Cardiac septum (tissue), 1 donor: ENCODE measurements around the gene NTN1. TPM values are rescaled to one million over a fixed set of nuclear protein-coding genes. Genes with fewer than 3 reads are reported as not detected.

Experiments
- DNase-seq: peaks from one replicate; pipeline ENCODE4 v3.0.0-alpha.2; 2020; ENCODE audit warnings: low spot score
- intact Hi-C: fragments of 100-400 bp; cut with DNase I; formaldehyde crosslinking; loops from one replicate; pipeline ENCODE4 v1.14.0; 2022
- total RNA-seq: library from RNA; stranded (reverse); fragmentation: NEBNext Ultra II Directional; extraction: Animal tissue kit (Norgen Biotek cat#: 25700); gene quantifications from one replicate; pipeline ENCODE4 v1.2.1, GENCODE V29; 2021
- donor health status: DM: no; HTN: no; CAD: no.

Gene NTN1
- total RNA-seq, 1 donor from 2014 or later: 11.5 TPM

DNA sequence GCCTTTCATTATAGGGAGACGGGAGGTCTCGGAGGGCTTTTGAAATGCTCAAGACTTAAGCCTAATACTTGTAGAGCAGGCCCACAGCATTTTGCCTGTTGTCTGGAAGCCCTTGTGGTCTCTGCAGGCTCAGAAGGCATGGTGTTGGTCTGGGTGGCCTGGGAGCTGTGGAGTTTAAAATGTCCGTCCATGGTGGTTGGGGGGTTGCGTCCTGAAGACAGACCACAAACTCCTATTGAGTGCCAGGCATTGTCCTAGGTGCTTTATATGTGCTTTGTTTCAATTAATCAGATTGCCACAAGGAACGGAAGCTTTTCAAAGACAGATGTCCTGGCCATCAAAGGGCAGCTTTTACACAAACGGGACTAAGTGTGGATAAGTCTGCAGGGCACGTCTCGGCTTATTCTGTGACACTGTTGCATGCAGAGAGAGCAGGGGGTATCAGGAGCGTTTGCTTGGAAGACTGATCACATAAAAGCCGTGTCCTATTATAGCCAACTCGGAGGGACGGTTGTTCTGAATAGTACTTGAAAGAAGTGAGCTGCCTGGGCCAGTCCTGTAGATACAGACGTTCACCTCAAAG lies 7.8 kb downstream of the NTN1 start:
- no peak for DNase-seq
- intact Hi-C loops: no loop called here

DNA sequence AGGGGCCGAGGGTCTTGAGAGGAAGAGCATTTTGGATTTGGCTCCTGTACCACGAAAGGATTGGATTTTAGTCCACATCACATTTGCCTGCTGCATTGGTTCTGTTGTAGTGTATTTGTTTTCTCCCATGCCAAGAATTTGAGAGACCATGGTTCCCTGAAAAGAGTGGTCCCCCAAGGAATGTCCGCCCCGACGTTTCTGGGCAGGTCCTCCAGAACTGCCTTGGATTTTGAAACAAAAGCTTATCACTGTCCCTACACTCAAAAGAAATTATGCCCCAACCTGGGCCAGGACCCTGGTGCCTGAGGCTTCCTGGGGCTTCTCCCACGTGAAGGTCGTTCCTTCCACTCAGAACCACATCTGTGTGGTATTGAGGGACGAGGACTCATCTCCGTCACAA lies 10.8 kb downstream of the NTN1 start:
- intact Hi-C loops: no loop called here
- DNase-seq: no peak

DNA sequence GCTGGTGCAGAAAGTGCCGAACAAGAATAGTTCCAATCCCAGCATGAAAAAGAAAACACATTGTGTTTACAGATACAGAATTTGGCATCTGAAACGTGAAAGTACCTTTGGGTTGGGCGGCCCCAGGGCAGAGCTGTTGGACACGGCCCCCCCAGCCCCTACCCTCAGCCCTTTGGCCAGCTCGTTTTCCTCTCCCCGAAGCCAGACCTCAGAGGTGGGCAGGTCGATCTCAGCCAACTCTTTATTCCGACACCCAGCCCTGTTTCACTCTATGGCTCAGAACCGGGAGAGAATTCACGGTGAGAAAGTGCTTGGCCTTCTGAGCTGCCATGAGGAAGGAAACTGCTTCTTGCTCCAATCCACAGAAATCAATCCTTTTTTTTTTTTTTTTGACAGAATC lies 11.3 kb downstream of the NTN1 start:
- DNase-seq: no peak
- intact Hi-C loops: no loop called here

DNA sequence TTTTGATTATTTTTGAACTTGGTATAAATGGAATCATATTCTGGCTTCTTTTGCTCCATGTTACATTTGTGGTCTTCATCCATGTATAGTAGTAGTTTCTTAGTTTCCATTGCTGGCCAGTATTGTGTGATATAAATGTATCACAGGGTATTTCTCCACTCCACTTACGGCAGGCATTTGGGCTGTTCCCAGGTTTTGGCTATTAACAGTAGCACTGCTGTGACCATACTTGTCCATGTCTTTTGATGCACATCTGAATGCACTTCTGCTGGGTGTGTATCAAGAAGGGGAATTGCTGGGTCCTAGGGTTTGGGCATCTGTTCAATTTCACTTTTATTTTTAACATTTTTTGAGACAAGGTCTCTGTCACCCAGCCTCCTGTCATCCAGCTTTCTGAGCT lies 13.9 kb downstream of the NTN1 start:
- intact Hi-C loops: no loop called here
- DNase-seq: no peak

DNA sequence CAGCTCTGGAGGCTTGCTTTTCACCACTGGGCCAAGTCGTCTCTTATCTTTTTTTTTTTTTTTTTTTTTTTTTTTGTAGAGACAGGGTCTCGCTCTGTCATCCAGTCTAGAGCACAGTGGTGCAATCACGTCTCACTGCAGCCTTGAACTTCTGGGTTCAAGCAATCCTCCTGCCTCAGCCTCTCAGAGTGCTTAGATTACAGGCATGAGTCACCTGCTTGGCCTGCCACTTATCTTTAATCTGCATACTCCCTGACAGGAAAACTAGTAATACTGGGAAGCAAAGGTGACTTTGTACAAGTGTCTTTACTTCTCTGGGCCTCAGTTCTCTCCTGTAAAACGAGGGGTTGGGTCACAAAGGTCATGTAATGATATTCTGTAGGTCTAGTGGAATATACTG lies 15.0 kb downstream of the NTN1 start:
- intact Hi-C loops: no loop called here
- DNase-seq: no peak

DNA sequence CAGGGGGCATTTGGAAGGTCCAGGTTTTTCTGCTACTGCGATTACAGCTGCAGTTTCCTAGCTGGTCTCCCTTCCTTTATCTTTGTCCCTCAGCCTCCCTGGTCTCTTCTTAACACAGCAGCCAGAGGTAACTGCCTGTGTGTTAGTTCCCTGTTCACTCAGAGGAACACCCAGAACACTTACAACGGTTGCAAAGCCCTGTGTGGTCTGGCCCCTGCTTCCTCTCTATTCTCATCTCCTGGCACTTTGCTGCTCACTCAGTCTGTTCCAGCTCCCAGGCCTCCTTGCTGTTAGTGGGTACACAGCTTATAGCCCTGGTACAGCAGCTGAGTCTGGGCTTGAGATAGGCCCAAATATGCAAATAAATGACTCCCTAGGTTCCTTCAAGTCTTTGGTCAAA lies 16.4 kb downstream of the NTN1 start:
- no peak for DNase-seq
- intact Hi-C loops: no loop called here

DNA sequence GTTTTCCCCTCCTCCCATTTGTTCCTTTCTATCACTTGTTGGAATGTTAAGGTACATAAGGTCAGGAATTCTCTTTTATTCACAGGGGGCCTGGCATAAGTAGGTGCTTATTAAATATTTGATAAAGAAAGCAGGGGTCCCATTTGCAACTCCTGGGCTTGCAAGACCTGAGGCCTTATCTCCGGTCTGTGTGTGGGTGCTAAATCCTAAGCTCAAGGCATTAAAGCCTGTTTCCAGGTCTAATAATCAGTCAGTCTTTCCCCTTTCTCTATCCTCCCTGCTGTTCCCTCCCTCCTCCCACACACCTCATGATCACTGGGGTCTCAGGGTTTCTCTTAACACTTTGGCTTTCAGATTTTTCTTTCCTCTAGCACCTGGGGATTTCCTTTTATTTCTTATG lies 17.1 kb downstream of the NTN1 start:
- intact Hi-C loops: no loop called here
- DNase-seq: no peak

DNA sequence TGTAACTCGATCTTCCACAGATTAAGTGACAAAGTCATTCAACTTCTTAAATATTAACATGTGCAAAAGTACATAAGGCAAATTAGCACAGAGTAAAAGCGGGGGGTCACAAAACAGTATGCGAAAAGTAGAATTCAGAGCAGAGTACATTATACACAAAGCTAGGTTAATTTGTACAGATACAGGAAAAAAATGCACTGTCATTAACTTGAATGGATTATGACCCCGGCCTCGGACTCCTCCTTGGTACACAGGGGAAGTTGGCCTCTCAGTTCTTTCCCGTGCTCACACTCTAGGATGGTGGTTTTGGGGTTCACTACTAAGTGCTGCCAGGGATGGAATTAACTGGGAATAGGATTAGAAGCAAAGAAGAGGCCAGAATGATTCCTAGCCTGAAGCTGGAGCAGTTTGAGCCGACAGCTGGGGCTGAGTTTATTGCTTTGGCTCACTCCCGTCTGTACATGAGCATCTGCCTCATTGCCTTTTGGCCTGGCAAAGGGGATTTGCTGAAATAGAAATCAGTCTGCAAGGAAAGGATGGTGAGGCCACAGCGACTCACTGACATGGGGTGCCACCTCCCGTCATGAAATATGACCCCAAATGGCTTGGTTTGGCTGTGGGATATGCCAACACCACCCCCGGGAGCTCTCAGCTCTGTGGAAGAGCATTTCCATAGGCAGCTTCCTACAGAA lies 23.6 kb downstream of the NTN1 start:
- DNase-seq: no peak
- intact Hi-C loops: no loop called here

DNA sequence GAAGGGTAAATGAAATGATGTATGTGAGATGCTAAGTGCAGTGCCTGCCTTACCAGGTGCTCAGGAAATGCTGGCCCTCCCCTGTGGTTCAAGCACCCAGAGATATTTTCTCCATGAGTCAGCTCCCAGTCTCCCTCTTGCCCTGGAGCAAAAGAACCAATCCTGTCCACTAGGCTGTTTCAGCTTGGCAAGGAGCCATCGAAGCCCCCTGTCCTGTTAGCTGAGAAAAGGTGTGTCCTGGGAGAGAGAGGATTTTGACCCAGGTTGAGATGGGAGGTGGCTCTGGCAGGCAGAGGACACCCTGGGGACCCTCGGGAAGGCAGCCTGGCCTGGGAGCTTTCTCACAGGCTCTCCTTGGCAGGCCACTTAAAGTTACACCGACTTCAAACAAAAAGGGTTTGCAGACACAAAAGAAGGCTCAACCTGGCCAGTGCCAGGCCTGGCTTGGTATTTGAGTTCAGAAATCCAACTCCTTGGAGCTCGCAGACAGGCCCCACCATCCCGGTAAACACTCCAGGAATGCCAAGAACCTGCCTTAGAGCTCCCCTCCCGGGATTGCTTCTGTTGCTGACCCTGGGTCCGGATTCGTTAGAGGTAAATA lies 29.6 kb downstream of the NTN1 start:
- DNase-seq: no peak
- intact Hi-C loops: no loop called here

DNA sequence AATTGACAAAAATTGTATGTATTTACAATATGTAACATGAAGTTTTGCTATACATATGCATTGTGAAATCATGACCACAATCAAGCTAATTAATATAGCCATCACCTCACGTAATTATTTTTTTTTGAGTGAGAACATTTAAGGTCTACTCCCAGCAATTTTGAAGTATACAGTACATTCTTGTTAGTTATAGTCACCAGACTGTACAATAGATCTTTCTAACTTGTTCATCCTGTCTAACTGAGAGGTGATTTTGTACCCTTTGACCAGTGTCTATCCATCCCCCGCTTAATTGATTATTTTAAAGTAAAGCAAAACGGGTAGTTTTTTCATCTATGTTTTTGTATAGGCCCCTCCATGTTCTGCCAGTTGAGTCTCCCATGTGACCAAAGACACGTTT lies 30.3 kb downstream of the NTN1 start:
- intact Hi-C loops: no loop called here
- no peak for DNase-seq

DNA sequence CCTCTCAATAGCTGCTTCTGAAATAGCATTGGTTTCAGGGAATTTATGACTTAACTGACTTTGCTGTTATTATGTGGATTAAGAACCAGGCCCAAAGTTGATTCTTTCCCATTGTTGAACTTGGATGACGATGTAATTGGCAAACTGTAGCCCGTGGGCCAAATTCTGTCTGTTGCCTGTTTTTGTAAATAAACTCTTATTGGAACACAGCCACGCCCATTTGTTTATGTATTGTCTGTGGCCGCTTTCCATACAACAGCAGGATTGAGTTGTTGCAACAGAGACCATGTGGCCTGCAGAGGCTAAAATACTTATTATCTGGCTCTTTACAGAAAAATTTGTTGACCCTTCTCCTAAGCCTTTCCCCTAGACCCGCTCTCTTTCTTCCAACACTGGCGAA lies 31.6 kb downstream of the NTN1 start:
- intact Hi-C loops: no loop called here

DNA sequence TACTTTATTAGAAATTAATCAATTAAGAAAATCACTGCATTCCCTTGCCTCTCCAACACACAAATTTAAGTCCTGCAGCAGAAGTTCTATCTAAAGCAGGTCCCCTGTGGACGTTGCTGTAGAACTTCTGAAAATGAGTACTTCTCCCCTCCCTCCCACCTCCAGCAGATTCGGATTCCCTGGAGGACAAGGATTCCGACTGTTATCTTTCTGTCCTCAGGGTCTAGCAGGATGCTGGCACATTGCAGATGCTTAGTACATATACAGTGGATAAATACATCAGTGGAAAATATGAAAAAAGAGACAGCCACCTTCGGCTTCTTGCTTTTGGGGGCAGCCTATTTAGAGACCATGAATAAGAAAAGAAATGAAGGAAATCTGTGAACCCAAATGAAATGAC lies 32.1 kb downstream of the NTN1 start:
- no peak for DNase-seq
- intact Hi-C loops: no loop called here

More for the DNA sequence above, 31.6 kb downstream of the NTN1 start:
- DNase-seq: no peak

DNA sequence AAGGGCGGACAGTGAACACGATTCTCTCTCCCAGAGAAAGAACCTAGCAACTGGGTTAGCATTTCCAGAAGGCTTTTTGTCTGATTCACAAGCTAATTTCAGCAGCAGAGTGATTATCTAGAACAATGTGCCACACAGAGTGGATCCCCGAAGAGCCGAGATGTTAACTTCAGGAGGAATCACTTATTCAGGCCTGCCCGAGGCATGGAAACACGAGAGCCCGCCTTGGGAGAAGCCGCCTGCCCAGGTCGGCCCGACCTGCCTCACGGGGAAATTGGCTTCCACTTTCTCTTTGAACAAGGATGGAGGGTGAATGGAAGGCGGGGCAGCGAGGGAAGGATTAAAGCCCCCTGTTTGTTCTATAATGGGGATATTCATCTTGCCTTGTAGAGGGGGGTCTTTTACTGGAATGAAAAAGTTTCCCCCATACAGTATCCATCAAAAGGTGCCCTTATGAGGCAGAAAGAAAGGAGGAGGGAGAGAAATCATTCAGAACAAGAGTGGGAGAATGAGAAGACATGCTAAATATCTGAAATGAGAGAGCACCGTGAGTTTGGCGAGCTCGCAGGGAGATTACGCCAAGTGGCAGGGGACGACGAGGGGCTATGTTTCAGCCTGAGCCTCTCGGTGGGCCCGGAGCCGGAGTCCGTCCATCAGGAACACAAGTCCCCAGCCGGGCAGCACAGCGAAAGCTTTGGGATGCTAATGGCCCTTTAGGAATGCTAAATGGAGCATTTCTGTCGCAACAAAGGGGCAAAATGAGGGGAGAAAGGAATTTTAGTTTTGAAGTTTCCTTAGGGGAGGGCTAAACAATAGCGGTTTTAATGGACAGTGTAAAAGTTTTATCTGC lies 33.0 kb downstream of the NTN1 start:
- no peak for DNase-seq

DNA sequence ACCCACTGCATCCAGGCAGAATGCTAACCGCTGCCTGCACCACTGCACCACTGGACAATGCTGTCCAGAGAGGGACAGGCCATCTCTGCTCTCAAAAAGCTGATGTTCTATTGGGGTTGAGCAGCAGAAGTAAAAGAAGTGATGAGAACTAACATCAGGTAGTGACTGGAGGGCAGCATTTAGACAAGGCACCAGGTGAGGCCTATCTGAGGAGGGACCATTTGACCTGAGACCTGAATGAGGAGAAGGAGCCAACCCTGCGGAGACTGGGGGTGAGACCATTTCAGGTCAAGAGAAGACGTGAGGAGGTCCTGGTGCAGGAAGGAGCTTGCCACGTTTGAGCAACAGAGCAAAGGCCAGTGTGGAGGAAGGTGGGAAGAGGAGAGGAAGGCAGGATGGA lies 34.0 kb downstream of the NTN1 start:
- intact Hi-C loops: no loop called here
- DNase-seq: no peak

More for the DNA sequence above, 33.0 kb downstream of the NTN1 start:
- intact Hi-C loops: no loop called here

DNA sequence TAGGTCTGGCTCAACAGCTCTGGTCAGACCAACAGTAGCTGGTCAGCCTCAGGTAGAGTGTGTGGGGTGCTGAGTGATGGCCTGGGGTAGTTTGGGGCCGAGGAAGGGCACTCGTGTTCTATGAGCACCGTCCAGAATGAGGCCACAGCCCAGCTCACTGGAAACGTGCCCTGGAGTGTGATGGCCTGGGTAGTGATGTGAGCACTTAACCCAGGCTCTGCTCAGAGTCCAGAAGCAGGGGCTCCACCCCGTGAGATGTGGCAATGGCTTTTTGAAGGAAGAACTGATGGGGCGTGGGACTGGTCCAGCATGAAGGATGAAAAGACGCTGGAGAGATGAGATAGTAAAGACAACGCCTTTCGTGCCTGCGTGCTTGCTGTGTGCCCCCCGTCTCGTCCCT lies 35.3 kb downstream of the NTN1 start:
- intact Hi-C loops: no loop called here
- no peak for DNase-seq

DNA sequence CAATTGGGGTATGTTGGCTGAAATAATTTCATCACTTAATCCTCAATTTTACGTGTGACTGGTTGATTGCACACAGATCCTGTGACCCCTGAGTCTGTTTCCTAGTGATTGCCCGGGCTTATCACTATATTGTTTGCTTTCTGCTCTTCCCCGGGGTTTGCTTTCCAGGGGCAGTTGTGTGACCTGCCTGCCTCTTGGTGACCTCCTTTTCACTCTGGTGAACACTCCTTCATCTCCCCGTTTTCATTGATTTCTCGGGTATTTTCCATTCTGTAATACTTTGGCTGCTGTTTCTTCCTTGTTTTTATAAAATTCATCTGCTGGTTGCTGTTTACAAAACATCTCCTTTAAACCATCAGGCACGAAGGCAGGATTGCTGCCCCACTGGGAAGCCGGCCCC lies 36.0 kb downstream of the NTN1 start:
- no peak for DNase-seq
- intact Hi-C loops: no loop called here

DNA sequence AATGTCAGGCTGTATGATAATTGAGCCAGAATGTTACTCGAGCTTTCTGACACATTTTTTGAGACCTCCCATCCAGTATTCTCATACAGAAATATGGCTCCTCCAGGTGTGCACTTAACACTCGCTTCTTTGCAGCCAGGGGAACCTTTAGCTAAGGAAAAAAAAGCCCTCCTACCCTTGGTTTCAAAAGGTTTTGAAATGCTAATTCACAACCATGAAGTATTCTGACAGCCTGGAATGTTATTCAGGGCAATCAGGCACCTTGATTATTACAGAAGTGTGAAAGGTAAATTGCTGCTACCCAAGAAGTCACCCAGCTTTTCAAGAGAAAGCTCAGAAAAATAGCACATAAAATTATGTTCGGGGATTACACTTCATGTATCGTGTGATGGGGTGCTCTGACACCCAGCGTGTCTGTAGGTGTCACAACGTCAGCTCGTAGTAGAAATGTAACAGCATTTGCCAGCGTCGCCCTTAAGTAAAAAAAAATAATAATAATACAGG lies 41.1 kb downstream of the NTN1 start:
- no peak for DNase-seq
- intact Hi-C loops: no loop called here

DNA sequence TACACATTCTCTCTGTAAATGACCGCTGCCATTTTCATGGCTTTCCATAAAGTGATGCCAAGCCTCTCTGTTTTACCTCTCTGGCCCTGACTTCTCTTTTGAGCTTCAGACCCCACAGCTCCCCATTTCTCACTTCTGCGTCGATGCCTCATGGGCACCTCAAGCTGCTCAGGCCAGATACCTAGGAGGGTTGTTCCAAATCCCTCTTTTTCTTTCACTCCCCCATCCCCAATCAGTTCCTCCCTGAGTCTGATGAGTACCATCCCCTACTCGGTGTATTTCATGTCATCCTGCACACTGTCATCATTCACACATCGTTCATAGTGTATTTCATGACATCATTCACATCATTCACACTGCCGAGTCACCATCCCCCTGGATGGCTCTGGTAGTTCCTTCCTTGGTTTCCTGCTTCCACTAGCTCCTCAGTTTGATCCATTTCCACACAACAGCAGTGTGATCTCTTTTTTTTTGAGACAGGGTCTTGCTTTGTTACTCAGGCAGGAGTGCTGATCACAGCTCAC lies 43.1 kb downstream of the NTN1 start:
- DNase-seq: no peak
- intact Hi-C loops: no loop called here

DNA sequence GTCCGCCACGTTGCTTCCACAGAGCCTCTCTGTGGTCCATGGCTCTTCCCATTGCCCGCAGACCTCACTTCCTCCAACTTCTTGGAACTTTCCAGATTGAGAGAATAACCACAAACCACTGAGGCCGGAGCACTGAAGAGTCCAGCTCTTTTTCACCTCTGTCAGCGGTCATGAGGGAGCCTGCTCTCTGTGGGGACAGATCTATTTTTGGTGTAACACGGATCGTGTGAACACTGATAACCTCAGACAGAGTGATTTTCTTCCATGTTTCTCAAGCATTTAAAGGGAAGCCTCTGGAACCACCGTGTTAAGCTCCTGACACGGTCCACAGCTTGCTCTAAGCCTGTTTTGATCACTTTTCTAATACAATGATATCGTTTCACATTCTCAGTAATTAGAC lies 49.7 kb downstream of the NTN1 start:
- no peak for DNase-seq
- intact Hi-C loops: no loop called here

DNA sequence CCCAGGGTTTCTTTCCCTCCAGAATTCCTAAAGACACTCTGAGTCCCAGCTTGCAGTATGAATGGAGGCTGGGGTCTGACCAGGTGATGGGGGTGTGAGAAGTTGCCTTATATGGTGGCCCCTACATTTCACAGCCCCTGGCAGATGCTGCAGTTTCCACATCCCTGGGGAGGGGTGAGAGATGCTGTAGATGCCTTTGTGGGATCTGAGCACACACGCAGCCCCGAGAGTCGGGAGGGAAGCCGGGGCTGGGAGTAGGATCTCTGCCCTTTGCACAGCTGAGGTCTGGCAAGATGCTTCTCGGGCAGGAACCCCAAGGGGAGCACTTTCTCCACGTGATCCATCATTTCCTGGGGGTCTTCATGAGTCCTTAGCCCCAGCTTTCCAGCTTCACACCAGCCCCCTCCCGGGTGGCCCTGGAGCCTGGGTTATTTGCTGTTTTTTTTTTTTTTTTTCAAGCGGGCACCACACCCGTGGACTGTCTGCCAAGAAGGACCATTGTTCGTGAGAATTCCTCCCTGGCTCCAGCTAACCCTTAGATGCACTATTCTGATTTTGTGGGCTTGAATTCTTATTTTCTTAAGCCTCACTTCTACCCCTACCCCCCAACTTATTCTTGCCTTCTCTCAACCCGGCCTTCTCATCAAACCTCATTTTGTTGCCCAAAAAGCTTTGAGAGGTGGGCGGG lies 50.6 kb downstream of the NTN1 start:
- no peak for DNase-seq
- intact Hi-C loops: no loop called here
